ENCODE data around the gene HOXB5. TPM values are rescaled to one million over a fixed set of nuclear protein-coding genes. Genes with fewer than 3 reads are reported as not detected.

HOXB5 gene
- total and polyA plus RNA-seq, 10 of the 15 experiments (the other 5 are each of a cell fraction or from before 2014, with no cell fraction given) = not detected

- Histone ChIP-seq H3K9ac (ENCODE audit: control insufficient read depth, insufficient read depth, low read length) (no peak overlapping the region), H3K79me2 (ENCODE audit: control insufficient read depth, insufficient read depth, low read length) (no peaks in the 10 kb centered on the region), H3K9me3 (replicated peaks; ENCODE audit: control insufficient read depth, insufficient read depth, low read length) (no peaks in the 10 kb centered on the region), H3K4me2 (ENCODE audit: control insufficient read depth, insufficient read depth) (no peak overlapping the region), H3K4me3 (no peak overlapping the region), H2AFZ (ENCODE audit: control insufficient read depth, low read depth, low read length) (no peak overlapping the region), H3K36me3 (ENCODE audit: control insufficient read depth in 2 of 2, insufficient read depth in 2 of 2, low read length in 1 of 2) (no peaks in the 10 kb centered on the region; a peak in 2 of 4 replicates), H3K27me3 (replicated peaks in 1 of 2; ENCODE audit: control insufficient read depth in 2 of 2, insufficient read depth in 2 of 2, low read length in 1 of 2) (no peaks in the 10 kb centered on the region), H4K20me1 (ENCODE audit: control insufficient read depth, insufficient read depth) (no peaks in the 10 kb centered on the region), H3K4me1 (ENCODE audit: control insufficient read depth, insufficient read depth, low read length) (no peaks in the 10 kb centered on the region), H3K27ac (ENCODE audit: control insufficient read depth, insufficient read depth) (no peak overlapping the region)
- ChIA-PET RAD21 (ENCODE audit: unreplicated experiment) (no interaction called here), CTCF (interaction anchor here (0.8 kb wide), 2 partner anchors 48 to 226 kb away, joined by 3 read pairs; no protein-coding TSS in a partner anchor), POLR2A (interaction anchor here (0.5 to 0.6 kb wide), 2 partner anchors 31 to 557 kb away, joined by 3 read pairs; no protein-coding TSS in a partner anchor), SMC1A (ENCODE audit: uncharacterized antibody, unreplicated experiment) (no interaction called here)
- DNase-seq (ENCODE audit: low read depth, low spot score) = no peak
- no peak for ATAC-seq
- BruUV-seq (replicated peaks) = no TSS peak
- in situ Hi-C loops (cut with MboI) (no loop called here), intact Hi-C loops (cut with micrococcal nuclease; ENCODE audit: unreplicated experiment) (no loop called here)
- WGBS (ENCODE audit: insufficient coverage, insufficient replicate concordance, low lambda C conversion rate, missing lambda C conversion rate) = 64% methylated on average over 16 of the region's 16 CpGs
- no peak for FAIRE-seq
- no peak for TF ChIP-seq RAD21 (IDR thresholded peaks at IDR 0.05; ENCODE audit: insufficient read depth, low read depth, low read length)
- no peak for TF ChIP-seq ZNF217 (IDR thresholded peaks at IDR 0.05)
- no peak for TF ChIP-seq BHLHE40 (IDR thresholded peaks at IDR 0.05; ENCODE audit: borderline replicate concordance in 1 of 2, low read depth in 2 of 2, low read length in 1 of 2)
- no peak for TF ChIP-seq SIN3A (IDR thresholded peaks at IDR 0.05; ENCODE audit: low read depth, low read length)
- TF ChIP-seq SIX5 (IDR thresholded peaks at IDR 0.05; ENCODE audit: low read depth, low read length, severe bottlenecking) = no peak
- no peak for TF ChIP-seq ZNF384 (IDR thresholded peaks at IDR 0.05; ENCODE audit: borderline replicate concordance, low read depth, low read length)
- TF ChIP-seq, protein P1, sequence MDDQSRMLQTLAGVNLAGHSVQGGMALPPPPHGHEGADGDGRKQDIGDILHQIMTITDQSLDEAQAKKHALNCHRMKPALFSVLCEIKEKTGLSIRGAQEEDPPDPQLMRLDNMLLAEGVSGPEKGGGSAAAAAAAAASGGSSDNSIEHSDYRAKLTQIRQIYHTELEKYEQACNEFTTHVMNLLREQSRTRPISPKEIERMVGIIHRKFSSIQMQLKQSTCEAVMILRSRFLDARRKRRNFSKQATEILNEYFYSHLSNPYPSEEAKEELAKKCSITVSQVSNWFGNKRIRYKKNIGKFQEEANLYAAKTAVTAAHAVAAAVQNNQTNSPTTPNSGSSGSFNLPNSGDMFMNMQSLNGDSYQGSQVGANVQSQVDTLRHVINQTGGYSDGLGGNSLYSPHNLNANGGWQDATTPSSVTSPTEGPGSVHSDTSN (IDR thresholded peaks at IDR 0.05; ENCODE audit: insufficient replicate concordance, low read depth, low read length) = no peak
- TF ChIP-seq ATF3 (IDR thresholded peaks at IDR 0.05; ENCODE audit: borderline replicate concordance, extremely low read depth, low read depth, low read length) = no peak
- TF ChIP-seq MEF2B (IDR thresholded peaks at IDR 0.05; ENCODE audit: partially characterized antibody, poor library complexity, severe bottlenecking) = no peak
- TF ChIP-seq PAX5 (IDR thresholded peaks at IDR 0.05; ENCODE audit: borderline replicate concordance, low read depth, low read length) = no peak
- TF ChIP-seq SMARCA5 (IDR thresholded peaks at IDR 0.05) = no peak
Measured at GRCh38 chr17:48559122-48559839, 34.3 kb downstream of the HOXB5 start.

Data from GM12878 (cell line).